ENCODE measurements around the gene C2orf42.
"Not testable (repeated sequence)": the region's sequence is repeated elsewhere in the genome, so short reads cannot be mapped to it uniquely, and the experiment has no call there.

C2orf42 gene

DNA sequence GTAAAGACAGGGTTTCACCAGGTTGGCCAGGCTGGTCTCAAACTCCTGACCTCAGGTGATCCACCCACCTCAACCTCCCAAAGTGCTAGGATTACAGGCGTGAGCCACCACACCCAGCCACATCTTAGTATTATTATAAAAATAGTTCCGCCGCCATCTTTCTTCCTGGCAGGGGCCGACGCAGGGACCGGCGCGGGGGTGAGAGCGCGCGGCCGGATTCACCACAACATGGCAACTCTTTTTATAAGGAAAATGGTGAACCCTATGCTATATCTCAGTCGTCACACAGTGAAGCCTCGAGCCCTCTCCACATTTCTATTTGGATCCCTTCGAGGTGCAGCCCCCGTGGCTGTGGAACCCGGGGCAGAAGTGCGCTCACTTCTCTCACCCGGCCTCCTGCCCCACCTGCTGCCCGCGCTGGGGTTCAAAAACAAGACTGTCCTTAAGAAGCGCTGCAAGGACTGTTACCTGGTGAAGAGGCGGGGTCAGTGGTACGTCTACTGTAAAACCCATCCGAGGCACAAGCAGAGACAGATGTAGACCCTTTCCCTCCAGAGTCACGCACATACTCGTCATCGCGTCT lies 88.4 kb downstream of the C2orf42 start:
- not testable (repeated sequence) for DNase-seq

DNA sequence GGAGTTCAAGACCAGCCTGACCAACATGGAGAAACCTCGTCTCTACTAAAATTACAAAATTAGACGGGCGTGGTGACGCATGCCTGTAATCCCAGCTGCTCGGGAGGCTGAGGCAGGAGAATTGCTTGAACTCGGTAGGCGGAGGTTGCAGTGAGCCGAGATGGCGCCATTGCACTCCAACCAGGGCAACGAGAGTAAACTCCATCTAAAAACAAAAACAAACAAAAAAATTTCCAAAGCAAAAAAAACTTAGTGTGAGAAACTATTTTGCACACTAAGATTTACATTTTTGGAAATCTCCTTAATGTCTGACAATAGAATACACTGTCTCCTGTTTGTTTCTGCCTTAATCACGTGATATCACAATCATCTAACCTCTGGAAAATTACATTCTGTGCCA lies 89.1 kb downstream of the C2orf42 start:
- DNase-seq, result not testable (repeated sequence)

GRCh38 chr2:70101174-70101573 lies 89.6 kb downstream of the C2orf42 start:
- no peak for DNase-seq

Measured in activated gamma-delta T cell (primary cell).